Fibroblast of the aortic adventitia (primary cell): ENCODE measurements around the gene SOWAHC. TPM values are rescaled to one million over a fixed set of nuclear protein-coding genes. Genes with fewer than 3 reads are reported as not detected.

ENCODE experiments used
- DNase-seq: peaks from one replicate; pipeline ENCODE4 v3.0.0-alpha.2; 2010; ENCODE audit warnings: low read depth
- H3K4me3 ChIP-seq: 2 replicates; pipeline ENCODE4 v1.5.1; 2011; ENCODE audit warnings: low read depth, mild to moderate bottlenecking, control low read depth, low read length, moderate library complexity
- CTCF ChIP-seq: IDR thresholded peaks from 2 replicates; pipeline ENCODE4 v1.5.1; 2011; ENCODE audit warnings: mild to moderate bottlenecking, low read length, control low read depth, inconsistent platforms; ENCODE audit not compliant: insufficient read depth
- total RNA-seq: library from RNA; depleted of rRNA; stranded (reverse); fragments of >200 nt; gene quantifications from 2 replicates; pipeline ENCODE4 v1.2.3, GENCODE V29; 2012; ENCODE audit warnings: low replicate concordance

Gene SOWAHC
- total RNA-seq, 1 donor, result 14.6 TPM

GRCh38 chr2:109604597-109604996, 9.6 kb upstream of the SOWAHC start:
- H3K4me3 ChIP-seq, result no peak overlapping the region
- no peak for TF ChIP-seq CTCF
- peak; percentile 56 for DNase-seq

DNA sequence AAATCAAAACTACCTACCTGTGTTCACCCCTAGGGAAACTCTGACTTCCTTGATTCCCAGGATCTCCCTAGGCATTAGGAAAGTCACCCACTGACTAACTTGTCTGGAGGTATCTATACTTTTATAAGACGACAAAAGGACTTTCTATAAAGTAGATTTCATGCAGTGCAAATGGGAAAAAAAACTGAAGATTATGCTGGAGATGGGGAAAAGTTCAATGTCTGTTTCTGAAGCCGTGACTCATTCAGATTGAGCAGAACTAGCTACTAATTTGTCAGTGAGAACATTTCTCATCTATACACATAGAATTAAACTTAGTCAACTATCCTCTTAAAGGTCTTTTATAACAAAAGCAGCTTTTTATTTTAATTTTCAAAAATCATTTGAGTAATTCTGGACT, 6.4 kb upstream of the SOWAHC start:
- TF ChIP-seq CTCF, result no peak
- DNase-seq, result peak; percentile 45
- no peak overlapping the region for H3K4me3 ChIP-seq

GRCh38 chr2:109609352-109610024, 4.7 kb upstream of the SOWAHC start:
- H3K4me3 ChIP-seq, result peak overlapping the region; percentile 58
- peak; percentile 73 for DNase-seq
- TF ChIP-seq CTCF, result no peak

DNA sequence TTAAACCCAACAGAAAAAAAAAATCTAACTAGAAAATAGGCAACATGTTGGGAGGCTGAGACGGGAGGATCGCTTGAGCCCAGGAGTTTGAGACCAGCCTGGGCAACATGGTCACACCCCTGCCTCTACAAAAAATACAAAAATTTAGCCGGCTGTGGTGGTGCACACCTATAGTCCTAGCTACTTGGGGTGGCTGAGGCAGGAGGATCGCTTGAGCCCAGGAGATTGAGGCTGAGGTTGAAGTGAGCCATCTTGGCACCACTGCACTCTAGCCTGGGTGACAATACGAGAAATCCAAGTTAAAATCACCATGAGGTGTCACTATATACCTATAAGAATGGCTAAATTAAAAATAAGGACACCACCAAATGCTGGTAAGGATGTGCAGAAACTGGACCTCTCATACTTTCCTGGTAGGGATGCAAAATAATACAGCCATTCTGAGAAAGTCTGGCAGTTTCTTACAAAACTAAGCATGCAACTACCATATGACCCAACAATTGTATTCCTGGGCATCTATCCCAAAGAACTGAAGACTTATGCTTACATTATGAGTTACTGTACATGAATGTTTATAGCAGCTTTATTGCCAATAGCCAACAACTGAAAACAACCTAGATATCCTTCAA, 2.6 kb upstream of the SOWAHC start:
- DNase-seq, result peak; percentile 94
- H3K4me3 ChIP-seq, result peak overlapping the region; percentile 80
- no peak for TF ChIP-seq CTCF

GRCh38 chr2:109613081-109613921, 863 bp upstream of the SOWAHC start:
- TF ChIP-seq CTCF, result no peak
- DNase-seq, result peak; percentile 78
- peak overlapping the region; percentile 80 for H3K4me3 ChIP-seq

GRCh38 chr2:109614715-109615636, 812 bp downstream of the SOWAHC start:
- H3K4me3 ChIP-seq, result peak overlapping the region; percentile 70
- DNase-seq, result peak; percentile 28
- TF ChIP-seq CTCF, result no peak
